ENCODE data around the gene ASB18.

GRCh38 chr2:236298924-236299475, 34.8 kb upstream of the ASB18 start:
- TF ChIP-seq CTCF (IDR thresholded peaks at IDR 0.05; ENCODE audit: low read length), result no peak
- TF ChIP-seq EZH2 (IDR thresholded peaks at IDR 0.05; ENCODE audit: borderline replicate concordance, low read length), result no peak

Measured in OCI-LY1 (cell line).